Loucy (cell line): ENCODE measurements around the gene C1QTNF4.

Source experiments
- H2AFZ ChIP-seq: fragments of 200-600 bp; sonication (generic); 2 replicates; pipeline ENCODE4 v1.6.0; 2016; ENCODE audit warnings: antibody characterized with exemption, mild to moderate bottlenecking, low read length, moderate library complexity
- H3F3A ChIP-seq: fragments of 200-600 bp; 2 replicates; pipeline ENCODE4 v1.6.0; 2016; ENCODE audit warnings: antibody characterized with exemption, low read depth, mild to moderate bottlenecking
- H3K27me3 ChIP-seq: fragments of 200-600 bp; sonication (generic); 2 replicates; pipeline ENCODE4 v1.6.1; 2014; ENCODE audit warnings: low read length, mild to moderate bottlenecking; ENCODE audit not compliant: insufficient read depth, poor library complexity, severe bottlenecking
- H3K36me3 ChIP-seq: fragments of 200-600 bp; sonication (generic); 2 replicates; pipeline ENCODE4 v1.6.1; 2016; ENCODE audit warnings: low read length; ENCODE audit not compliant: insufficient read depth
- H3K4me1 ChIP-seq: fragments of 200-600 bp; sonication (generic); 2 replicates; pipeline ENCODE4 v1.5.1; 2014; ENCODE audit warnings: low read length, mild to moderate bottlenecking; ENCODE audit not compliant: insufficient read depth, poor library complexity, severe bottlenecking
- H3K4me2 ChIP-seq: fragments of 200-600 bp; sonication (generic); 2 replicates; pipeline ENCODE4 v1.6.0; 2014; ENCODE audit warnings: antibody characterized with exemption, low read length, low read depth, mild to moderate bottlenecking; ENCODE audit not compliant: poor library complexity, severe bottlenecking
- H3K4me3 ChIP-seq: fragments of 200-600 bp; sonication (generic); 2 replicates; pipeline ENCODE4 v1.5.1; 2014; ENCODE audit warnings: low read length, mild to moderate bottlenecking, mixed read lengths; ENCODE audit not compliant: poor library complexity, severe bottlenecking
- H3K79me2 ChIP-seq: fragments of 200-600 bp; sonication (generic); 2 replicates; pipeline ENCODE4 v1.6.1; 2014; ENCODE audit warnings: low read length; ENCODE audit not compliant: insufficient read depth
- H3K9ac ChIP-seq: fragments of 200-600 bp; sonication (generic); 2 replicates; pipeline ENCODE4 v1.6.0; 2014; ENCODE audit warnings: mild to moderate bottlenecking, low read depth, low read length, moderate library complexity; ENCODE audit not compliant: poor library complexity, severe bottlenecking
- H3K9me2 ChIP-seq: fragments of 200-600 bp; sonication (generic); replicated peaks from 2 replicates; pipeline ENCODE4 v1.6.1; 2016; ENCODE audit warnings: low read depth, low read length, mixed read lengths
- H3K9me3 ChIP-seq: fragments of 200-600 bp; sonication (generic); 2 replicates; pipeline ENCODE4 v1.6.1; 2014; ENCODE audit warnings: mild to moderate bottlenecking, antibody characterized with exemption, low read length, low read depth; ENCODE audit not compliant: insufficient read depth
- H4K20me1 ChIP-seq: fragments of 200-600 bp; sonication (generic); 2 replicates; pipeline ENCODE4 v1.6.0; 2014; ENCODE audit warnings: antibody characterized with exemption, low read length, mild to moderate bottlenecking; ENCODE audit not compliant: insufficient read depth, poor library complexity, severe bottlenecking
- EZH2phosphoT487 ChIP-seq: fragments of 200-600 bp; IDR thresholded peaks from 2 replicates; pipeline ENCODE4 v1.6.1; 2018; ENCODE audit warnings: antibody characterized with exemption, mild to moderate bottlenecking, moderate library complexity, borderline replicate concordance
- TF ChIP-seq, protein P1 (sequence below): fragments of 200-600 bp; sonication (generic); conservative IDR thresholded peaks from 2 replicates; pipeline ENCODE4 v1.5.1; 2014; ENCODE audit warnings: mild to moderate bottlenecking, antibody characterized with exemption, low read length

C1QTNF4 gene

DNA sequence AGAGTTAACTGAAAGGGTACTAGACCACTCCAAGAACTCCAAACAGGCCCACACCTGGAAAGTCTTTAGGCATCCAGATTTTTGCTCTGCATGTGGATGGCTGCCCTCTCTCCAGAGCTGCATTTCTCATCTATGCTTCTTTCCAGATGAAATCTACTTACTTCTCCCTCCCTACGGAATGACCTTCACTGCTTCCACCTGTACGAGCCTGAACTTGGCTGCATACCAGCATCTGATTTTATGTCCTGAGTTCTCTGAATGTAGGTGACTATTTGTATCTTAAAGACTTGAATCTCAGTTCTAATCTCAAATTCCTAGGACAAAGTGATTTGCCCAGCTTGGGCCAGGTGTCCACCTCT is 54.6 kb downstream of the C1QTNF4 start:
- Histone ChIP-seq H3K9me2 (no peaks in the 10 kb centered on the region), H3K36me3 (peaks cover 13% of the 10 kb centered on the region; the same call in 1 of the 2 replicates), H4K20me1 (peaks cover 91% of the 10 kb centered on the region), H2AFZ (no peak overlapping the region), H3K9ac (peak overlapping the region; percentile 15), H3F3A (0 out of 2 replicates have a peak, but pooled peaks cover 6% of the 10 kb centered on the region), H3K4me1 (peaks cover 42% of the 10 kb centered on the region), H3K27me3 (no peaks in the 10 kb centered on the region), H3K4me3 (no peak overlapping the region), H3K9me3 (no peaks in the 10 kb centered on the region), H3K79me2 (peaks cover 100% of the 10 kb centered on the region), H3K4me2 (peak overlapping the region; percentile 36)
- TF ChIP-seq EZH2phosphoT487 = no peak
- TF ChIP-seq, protein P1, sequence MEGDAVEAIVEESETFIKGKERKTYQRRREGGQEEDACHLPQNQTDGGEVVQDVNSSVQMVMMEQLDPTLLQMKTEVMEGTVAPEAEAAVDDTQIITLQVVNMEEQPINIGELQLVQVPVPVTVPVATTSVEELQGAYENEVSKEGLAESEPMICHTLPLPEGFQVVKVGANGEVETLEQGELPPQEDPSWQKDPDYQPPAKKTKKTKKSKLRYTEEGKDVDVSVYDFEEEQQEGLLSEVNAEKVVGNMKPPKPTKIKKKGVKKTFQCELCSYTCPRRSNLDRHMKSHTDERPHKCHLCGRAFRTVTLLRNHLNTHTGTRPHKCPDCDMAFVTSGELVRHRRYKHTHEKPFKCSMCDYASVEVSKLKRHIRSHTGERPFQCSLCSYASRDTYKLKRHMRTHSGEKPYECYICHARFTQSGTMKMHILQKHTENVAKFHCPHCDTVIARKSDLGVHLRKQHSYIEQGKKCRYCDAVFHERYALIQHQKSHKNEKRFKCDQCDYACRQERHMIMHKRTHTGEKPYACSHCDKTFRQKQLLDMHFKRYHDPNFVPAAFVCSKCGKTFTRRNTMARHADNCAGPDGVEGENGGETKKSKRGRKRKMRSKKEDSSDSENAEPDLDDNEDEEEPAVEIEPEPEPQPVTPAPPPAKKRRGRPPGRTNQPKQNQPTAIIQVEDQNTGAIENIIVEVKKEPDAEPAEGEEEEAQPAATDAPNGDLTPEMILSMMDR = no peak; the same call in 1 of the 2 replicates
